CD4-positive, alpha-beta T cell treated with Interferon gamma for 1 hour (primary cell): ENCODE data around the gene BRD3OS.

Experiments
- DNase-seq: peaks from one replicate; pipeline ENCODE4 v3.0.0-alpha.2; 2020

BRD3OS gene

GRCh38 chr9:134053941-134054761, 28.9 kb downstream of the BRD3OS start:
- DNase-seq, result no peak

GRCh38 chr9:134054891-134055811, 29.9 kb downstream of the BRD3OS start:
- no peak for DNase-seq

GRCh38 chr9:134055981-134056461, 30.7 kb downstream of the BRD3OS start:
- DNase-seq, result no peak

- DNase-seq, result no peak
These were observed 31.4 kb downstream of the BRD3OS start for GRCh38 chr9:134056483-134057306.

GRCh38 chr9:134057307-134057657, 32.0 kb downstream of the BRD3OS start:
- DNase-seq, result no peak

- no peak for DNase-seq
These were observed 32.7 kb downstream of the BRD3OS start for GRCh38 chr9:134057751-134058701.

GRCh38 chr9:134058716-134059115, 33.4 kb downstream of the BRD3OS start:
- DNase-seq, result no peak

GRCh38 chr9:134059188-134059641, 33.9 kb downstream of the BRD3OS start:
- no peak for DNase-seq

- peak; percentile 72 for DNase-seq
These were observed 34.5 kb downstream of the BRD3OS start for GRCh38 chr9:134059661-134060395.

- DNase-seq, result no peak
These were observed 35.3 kb downstream of the BRD3OS start for GRCh38 chr9:134060546-134060945.

GRCh38 chr9:134061019-134061687, 35.9 kb downstream of the BRD3OS start:
- no peak for DNase-seq

- DNase-seq, result no peak
These were observed 36.5 kb downstream of the BRD3OS start for GRCh38 chr9:134061688-134062371.

GRCh38 chr9:134062461-134063087, 37.3 kb downstream of the BRD3OS start:
- no peak for DNase-seq

- no peak for DNase-seq
These were observed 37.8 kb downstream of the BRD3OS start for GRCh38 chr9:134063088-134063570.

- DNase-seq, result no peak
These were observed 38.5 kb downstream of the BRD3OS start for GRCh38 chr9:134063571-134064450.

- no peak for DNase-seq
These were observed 39.4 kb downstream of the BRD3OS start for GRCh38 chr9:134064711-134065110.

GRCh38 chr9:134065612-134066419, 40.5 kb downstream of the BRD3OS start:
- peak; percentile 51 for DNase-seq
